Peyer's patch (tissue), 4 donors: ENCODE results near the gene CELF6.

Experiments used
- CTCF ChIP-seq, 6 experiments: fragments of 450-650 bp in 4 of 6; fragments of 200-600 bp in 2 of 6; sonication (generic) in 1 of 6; IDR thresholded peaks; one replicate each; pipeline ENCODE4 v1.5.1; 2017 to 2019; ENCODE audit warnings: antibody characterized with exemption in 6 of 6, mild to moderate bottlenecking in 3 of 6, moderate library complexity in 1 of 6
- POLR2A ChIP-seq, 2 donors: fragments of 450-650 bp; IDR thresholded peaks; one replicate each; pipeline ENCODE4 v1.5.1; 2017; ENCODE audit warnings: antibody characterized with exemption in 2 of 2, mild to moderate bottlenecking in 2 of 2, moderate library complexity in 2 of 2

- TF ChIP-seq CTCF (IDR thresholded peaks at IDR 0.05) (no peak), POLR2A (IDR thresholded peaks at IDR 0.05) (no peak)
Measured at GRCh38 chr15:72338617-72339321, 18.8 kb upstream of the CELF6 start.
